H9 (cell line): ENCODE data around the gene TAF3. TPM values are rescaled to one million over a fixed set of nuclear protein-coding genes. Genes with fewer than 3 reads are reported as not detected.

Source experiments
- DNase-seq: peaks from one replicate; pipeline ENCODE4 v3.0.0-alpha.2; 2017
- H2AFZ ChIP-seq: one replicate; pipeline ENCODE4 v1.6.1; 2013; ENCODE audit warnings: mild to moderate bottlenecking, low read length, control low read depth, moderate library complexity
- H2AK5ac ChIP-seq: 2 replicates; pipeline ENCODE4 v1.6.1; 2013; ENCODE audit warnings: low read length, control low read depth, mixed read lengths; ENCODE audit not compliant: insufficient read length
- H2BK120ac ChIP-seq: one replicate; pipeline ENCODE4 v1.6.1; 2013; ENCODE audit warnings: low read depth, mild to moderate bottlenecking, low read length, control low read depth, inconsistent platforms; ENCODE audit not compliant: poor library complexity, severe bottlenecking
- H2BK12ac ChIP-seq: 2 replicates; pipeline ENCODE4 v1.6.1; 2013; ENCODE audit warnings: low read length, control low read depth, mixed read lengths, low read depth; ENCODE audit not compliant: insufficient read length
- H2BK15ac ChIP-seq: 2 replicates; pipeline ENCODE4 v1.6.1; 2013; ENCODE audit warnings: low read depth, low read length, control low read depth
- H2BK20ac ChIP-seq: one replicate; pipeline ENCODE4 v1.6.1; 2013; ENCODE audit warnings: low read depth, mild to moderate bottlenecking, low read length, control low read depth, inconsistent platforms; ENCODE audit not compliant: poor library complexity, severe bottlenecking
- H2BK5ac ChIP-seq: 2 replicates; pipeline ENCODE4 v1.6.1; 2013; ENCODE audit warnings: low read length, control low read depth, mixed read lengths; ENCODE audit not compliant: insufficient read length
- H3K14ac ChIP-seq: 2 replicates; pipeline ENCODE4 v1.6.1; 2013; ENCODE audit warnings: low read length, control low read depth; ENCODE audit not compliant: insufficient read depth
- H3K18ac ChIP-seq: 2 replicates; pipeline ENCODE4 v1.6.1; 2013; ENCODE audit warnings: low read depth, mild to moderate bottlenecking, mixed read lengths, low read length, control low read depth; ENCODE audit not compliant: insufficient read length
- H3K23ac ChIP-seq: 2 replicates; pipeline ENCODE4 v1.6.1; 2013; ENCODE audit warnings: low read length, control low read depth, mixed read lengths, low read depth; ENCODE audit not compliant: insufficient read length
- H3K23me2 ChIP-seq: 2 replicates; pipeline ENCODE4 v1.6.1; 2013; ENCODE audit warnings: low read depth, mild to moderate bottlenecking, mixed read lengths, low read length, control low read depth; ENCODE audit not compliant: insufficient read length, poor library complexity, severe bottlenecking
- H3K27ac ChIP-seq: 2 replicates; pipeline ENCODE4 v1.5.1; 2013; ENCODE audit warnings: low read length, control low read depth, mixed read lengths, low read depth; ENCODE audit not compliant: insufficient read length
- H3K27me3 ChIP-seq: 2 replicates; pipeline ENCODE4 v1.6.1; 2013; ENCODE audit warnings: low read length, control low read depth, inconsistent platforms; ENCODE audit not compliant: insufficient read depth
- H3K4ac ChIP-seq: 2 replicates; pipeline ENCODE4 v1.6.1; 2013; ENCODE audit warnings: low read depth, mild to moderate bottlenecking, control low read depth, inconsistent platforms, low read length, moderate library complexity
- H3K4me1 ChIP-seq: 2 replicates; pipeline ENCODE4 v1.6.1; 2013; ENCODE audit warnings: low read length, control low read depth, inconsistent platforms; ENCODE audit not compliant: insufficient read depth
- H3K4me2 ChIP-seq: 2 replicates; pipeline ENCODE4 v1.6.1; 2013; ENCODE audit warnings: low read length, control low read depth, mixed read lengths; ENCODE audit not compliant: insufficient read length, insufficient read depth
- H3K56ac ChIP-seq: 2 replicates; pipeline ENCODE4 v1.6.1; 2013; ENCODE audit warnings: low read depth, mild to moderate bottlenecking, mixed read lengths, low read length, control low read depth; ENCODE audit not compliant: insufficient read length
- H3K79me1 ChIP-seq: 2 replicates; pipeline ENCODE4 v1.6.1; 2013; ENCODE audit warnings: low read depth, mild to moderate bottlenecking, moderate library complexity, low read length, control low read depth, inconsistent platforms; ENCODE audit not compliant: insufficient read depth, poor library complexity, severe bottlenecking
- H3K79me2 ChIP-seq: 2 replicates; pipeline ENCODE4 v1.6.1; 2013; ENCODE audit warnings: low read length, control low read depth, inconsistent platforms; ENCODE audit not compliant: insufficient read depth
- H3K9ac ChIP-seq: 2 replicates; pipeline ENCODE4 v1.6.1; 2013; ENCODE audit warnings: low read length, control low read depth, mixed read lengths; ENCODE audit not compliant: insufficient read length; ENCODE audit errors: extremely low read depth
- H3K9me3 ChIP-seq: one replicate; pipeline ENCODE4 v1.6.1; 2013; ENCODE audit warnings: low read depth, low read length, inconsistent platforms; ENCODE audit not compliant: control insufficient read depth
- H3T11ph ChIP-seq: one replicate; pipeline ENCODE4 v1.6.1; 2013; ENCODE audit warnings: mild to moderate bottlenecking, low read length, control low read depth, inconsistent platforms
- H4K20me1 ChIP-seq: one replicate; pipeline ENCODE4 v1.6.1; 2013; ENCODE audit not compliant: control insufficient read depth, insufficient read length, insufficient read depth
- H4K5ac ChIP-seq: 2 replicates; pipeline ENCODE4 v1.6.1; 2013; ENCODE audit warnings: low read depth, mild to moderate bottlenecking, mixed read lengths, low read length, control low read depth; ENCODE audit not compliant: insufficient read length
- H4K8ac ChIP-seq: replicated peaks from 2 replicates; pipeline ENCODE4 v1.6.1; 2013; ENCODE audit warnings: low read length, control low read depth, mixed read lengths, low read depth; ENCODE audit not compliant: insufficient read length
- H4K91ac ChIP-seq: 2 replicates; pipeline ENCODE4 v1.6.1; 2013; ENCODE audit warnings: low read depth, mild to moderate bottlenecking, moderate library complexity, mixed read lengths, low read length, control low read depth; ENCODE audit not compliant: insufficient read length
- H3K27ac Mint-ChIP-seq, 3 experiments: 2 replicates in 2 of 3; 3 replicates in 1 of 3; pipeline ENCODE4 v1.8.0; 2020 to 2021; ENCODE audit warnings: mixed read lengths in 3 of 3, mild to moderate bottlenecking in 1 of 3, moderate library complexity in 1 of 3
- H3K27me3 Mint-ChIP-seq: 2 replicates; pipeline ENCODE4 v1.8.0; 2021; ENCODE audit warnings: low read depth, mild to moderate bottlenecking, moderate library complexity, mixed read lengths
- H3K36me3 Mint-ChIP-seq, 3 experiments: 2 replicates in 2 of 3; 3 replicates in 1 of 3; pipeline ENCODE4 v1.8.0; 2020 to 2021; ENCODE audit warnings: low read depth in 3 of 3, mixed read lengths in 3 of 3; ENCODE audit not compliant: insufficient read depth in 1 of 3
- H3K4me1 Mint-ChIP-seq, 2 experiments: 2 replicates each; pipeline ENCODE4 v1.8.0; 2020; ENCODE audit warnings: mixed read lengths in 2 of 2
- H3K4me3 Mint-ChIP-seq, 2 experiments: 2 replicates in 1 of 2; 3 replicates in 1 of 2; pipeline ENCODE4 v1.8.0; 2020 to 2021; ENCODE audit warnings: mild to moderate bottlenecking in 2 of 2, mixed read lengths in 2 of 2, moderate library complexity in 1 of 2
- H3K9me3 Mint-ChIP-seq, 2 experiments: 2 replicates in 1 of 2; 3 replicates in 1 of 2; pipeline ENCODE4 v1.8.0; 2020; ENCODE audit warnings: mild to moderate bottlenecking in 2 of 2, mixed read lengths in 2 of 2, moderate library complexity in 1 of 2
- CTCF ChIP-seq: fragments of 200-600 bp; sonication (generic); conservative IDR thresholded peaks from 3 replicates; pipeline ENCODE4 v1.8.0; 2021; ENCODE audit warnings: antibody characterized with exemption, mild to moderate bottlenecking
- WGBS: extraction: QIAGEN DNeasy Blood & Tissue Kit; methylation state at CpG from one replicate; pipeline ENCODE4 v1.1.7; 2013; ENCODE audit warnings: missing lambda C conversion rate, low lambda C conversion rate, mixed read lengths; ENCODE audit not compliant: insufficient read length; ENCODE audit errors: extremely low coverage; 5-methylcytosine and 5-hydroxymethylcytosine counted together
- total RNA-seq: library from RNA; stranded (reverse); gene quantifications from 2 replicates; pipeline ENCODE4 v1.2.1, GENCODE V29; 2021

TAF3 gene
- total RNA-seq, 1 experiment from 2014 or later: 10.2 TPM

GRCh38 chr10:8037941-8038894 is 219.9 kb downstream of the TAF3 start:
- H3K36me3 Mint-ChIP-seq: no peaks in the 10 kb centered on the region; a peak in 1 of 7 replicates
- Histone ChIP-seq H3K4me2 (no peak overlapping the region), H3K9me3 (no peaks in the 10 kb centered on the region), H2BK20ac (no peak overlapping the region), H2BK12ac (no peak overlapping the region), H4K8ac (no peak overlapping the region), H2BK120ac (no peak overlapping the region), H3K79me1 (no peaks in the 10 kb centered on the region), H4K91ac (no peak overlapping the region), H3K56ac (no peak overlapping the region), H4K20me1 (no peaks in the 10 kb centered on the region), H2BK15ac (no peak overlapping the region), H2AK5ac (no peak overlapping the region), H3K18ac (no peak overlapping the region), H3K9ac (no peak overlapping the region), H3K14ac (no peak overlapping the region), H2BK5ac (no peak overlapping the region), H3K23ac (no peak overlapping the region), H2AFZ (no peak overlapping the region), H3K27ac (no peak overlapping the region), H3K4ac (no peak overlapping the region), H4K5ac (no peak overlapping the region), H3K27me3 (peaks cover 98% of the 10 kb centered on the region), H3K4me1 (peaks cover 5% of the 10 kb centered on the region; the same call in 1 of the 2 replicates), H3T11ph (no peak overlapping the region), H3K23me2 (peaks cover 2% of the 10 kb centered on the region), H3K79me2 (no peaks in the 10 kb centered on the region)
- H3K4me3 Mint-ChIP-seq: peak overlapping the region in 1 of 2 experiments; percentile 15; a peak in 2 of 5 replicates
- peaks cover 100% of the 10 kb centered on the region for H3K27me3 Mint-ChIP-seq
- DNase-seq: no peak
- no peak for TF ChIP-seq CTCF
- H3K4me1 Mint-ChIP-seq: peaks cover 15 to 51% of the 10 kb centered on the region in 2 experiments
- H3K27ac Mint-ChIP-seq: no peak overlapping the region
- WGBS: no CpG with 5 or more reads among the region's 22 CpGs
- peaks cover 3 to 31% of the 10 kb centered on the region in 2 experiments for H3K9me3 Mint-ChIP-seq
